ENCODE measurements around the gene CASP10.

The CASP10 gene

GRCh38 chr2:201223089-201224073, 40.4 kb downstream of the CASP10 start:
- DNase-seq (ENCODE audit: low read depth), result no peak
- no peak overlapping the region for H3K4me3 ChIP-seq (ENCODE audit: low read length)

GRCh38 chr2:201228271-201228911, 45.5 kb downstream of the CASP10 start:
- no peak for DNase-seq (ENCODE audit: low read depth)
- no peak overlapping the region for H3K4me3 ChIP-seq (ENCODE audit: low read length)
- TF ChIP-seq, protein P1, sequence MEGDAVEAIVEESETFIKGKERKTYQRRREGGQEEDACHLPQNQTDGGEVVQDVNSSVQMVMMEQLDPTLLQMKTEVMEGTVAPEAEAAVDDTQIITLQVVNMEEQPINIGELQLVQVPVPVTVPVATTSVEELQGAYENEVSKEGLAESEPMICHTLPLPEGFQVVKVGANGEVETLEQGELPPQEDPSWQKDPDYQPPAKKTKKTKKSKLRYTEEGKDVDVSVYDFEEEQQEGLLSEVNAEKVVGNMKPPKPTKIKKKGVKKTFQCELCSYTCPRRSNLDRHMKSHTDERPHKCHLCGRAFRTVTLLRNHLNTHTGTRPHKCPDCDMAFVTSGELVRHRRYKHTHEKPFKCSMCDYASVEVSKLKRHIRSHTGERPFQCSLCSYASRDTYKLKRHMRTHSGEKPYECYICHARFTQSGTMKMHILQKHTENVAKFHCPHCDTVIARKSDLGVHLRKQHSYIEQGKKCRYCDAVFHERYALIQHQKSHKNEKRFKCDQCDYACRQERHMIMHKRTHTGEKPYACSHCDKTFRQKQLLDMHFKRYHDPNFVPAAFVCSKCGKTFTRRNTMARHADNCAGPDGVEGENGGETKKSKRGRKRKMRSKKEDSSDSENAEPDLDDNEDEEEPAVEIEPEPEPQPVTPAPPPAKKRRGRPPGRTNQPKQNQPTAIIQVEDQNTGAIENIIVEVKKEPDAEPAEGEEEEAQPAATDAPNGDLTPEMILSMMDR (IDR thresholded peaks at IDR 0.05; ENCODE audit: insufficient read depth, low read depth, low read length, missing control alignments), result no peak

More at GRCh38 chr2:201223089-201224073, 40.4 kb downstream of the CASP10 start:
- TF ChIP-seq, protein P1 (IDR thresholded peaks at IDR 0.05; ENCODE audit: insufficient read depth, low read depth, low read length, missing control alignments), result no peak

DNA sequence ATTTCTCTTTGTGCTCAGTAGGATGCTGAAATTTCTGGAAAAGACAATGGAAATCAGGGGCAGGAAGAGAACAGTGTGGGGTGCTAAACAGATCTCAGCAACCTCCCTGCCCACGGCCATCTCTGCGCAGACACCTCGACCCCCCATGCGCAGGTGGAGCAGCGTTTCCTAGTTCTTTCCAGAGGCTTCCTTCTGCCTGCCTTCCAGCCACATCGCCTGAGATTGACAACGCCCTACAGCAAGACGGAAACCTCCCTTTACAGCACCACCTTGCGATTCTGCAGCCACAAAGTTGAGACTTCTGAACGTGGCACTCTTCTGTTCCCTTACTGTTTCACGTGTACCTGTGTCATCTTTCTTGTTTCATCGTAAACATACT, 46.0 kb downstream of the CASP10 start:
- H3K4me3 ChIP-seq (ENCODE audit: low read length), result no peak overlapping the region
- no peak for DNase-seq (ENCODE audit: low read depth)
- TF ChIP-seq, protein P1 (IDR thresholded peaks at IDR 0.05; ENCODE audit: insufficient read depth, low read depth, low read length, missing control alignments), result no peak

GRCh38 chr2:201231781-201232466, 49.0 kb downstream of the CASP10 start:
- TF ChIP-seq, protein P1 (IDR thresholded peaks at IDR 0.05; ENCODE audit: insufficient read depth, low read depth, low read length, missing control alignments), result peak; percentile 99
- DNase-seq (ENCODE audit: low read depth), result peak; percentile 98
- H3K4me3 ChIP-seq (ENCODE audit: low read length), result no peak overlapping the region

DNA sequence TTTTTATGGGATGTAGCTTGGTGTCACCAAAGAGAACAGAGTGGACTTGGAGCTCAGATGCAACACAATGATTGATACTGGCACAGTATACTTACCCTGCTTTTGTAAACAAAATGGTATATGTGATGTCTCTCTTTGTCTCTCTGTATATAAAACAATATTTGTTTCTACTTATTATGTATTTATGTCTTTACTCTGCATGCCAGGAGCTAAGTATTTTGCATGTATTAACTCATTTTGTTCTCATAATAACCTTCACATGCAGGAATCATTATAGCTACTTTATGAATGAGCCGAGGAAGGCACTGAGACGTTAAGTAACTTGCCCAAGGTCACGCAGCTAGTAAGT, 49.5 kb downstream of the CASP10 start:
- no peak overlapping the region for H3K4me3 ChIP-seq (ENCODE audit: low read length)
- DNase-seq (ENCODE audit: low read depth), result no peak
- TF ChIP-seq, protein P1 (IDR thresholded peaks at IDR 0.05; ENCODE audit: insufficient read depth, low read depth, low read length, missing control alignments), result no peak

- peak; percentile 78 for DNase-seq (ENCODE audit: low read depth)
- TF ChIP-seq, protein P1 (IDR thresholded peaks at IDR 0.05; ENCODE audit: insufficient read depth, low read depth, low read length, missing control alignments), result no peak
- H3K4me3 ChIP-seq (ENCODE audit: low read length), result peak overlapping the region; percentile 42
Measured at GRCh38 chr2:201233192-201233811, 50.4 kb downstream of the CASP10 start.

Data from epithelial cell of esophagus (primary cell).